Measurements from ENCODE around the gene CASP7. TPM values are rescaled to one million over a fixed set of nuclear protein-coding genes. Genes with fewer than 3 reads are reported as not detected.
A peak's percentile ranks its signal among the peaks of the same experiment; 100 is the strongest.

Gene CASP7
- total and polyA plus RNA-seq, 9 donors: 11.3 to 22.0 (median 15.2) TPM

DNA sequence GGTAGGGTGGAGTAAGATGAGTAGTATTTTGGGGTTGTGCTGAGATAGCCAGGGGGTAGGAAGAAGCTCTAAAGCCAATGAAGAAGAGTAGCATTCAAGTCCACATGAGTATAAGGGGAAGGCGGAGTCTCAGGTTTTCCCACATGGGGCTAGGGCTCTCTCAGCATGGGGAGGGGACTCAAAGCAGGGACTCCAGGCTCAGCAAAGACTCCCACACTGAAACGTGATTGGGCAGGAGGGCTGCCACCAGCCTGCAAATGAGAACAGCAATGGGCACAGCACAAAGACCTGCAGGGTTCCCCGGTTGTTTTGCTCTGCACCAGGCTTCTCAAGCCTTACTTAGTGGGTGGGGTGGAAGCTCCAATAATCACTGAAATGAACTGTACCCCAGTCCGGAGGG lies 14.4 kb upstream of the CASP7 start:
- Histone ChIP-seq H3K4me1 (ENCODE audit: control insufficient read depth, insufficient read depth, low read length) (no peaks in the 10 kb centered on the region), H3K9me3 (replicated peaks; ENCODE audit: control insufficient read depth, low read depth, low read length) (peaks cover 2% of the 10 kb centered on the region), H3K27ac (ENCODE audit: low read length) (no peak overlapping the region), H3K27me3 (ENCODE audit: control insufficient read depth, insufficient read depth, low read length) (peaks cover 3% of the 10 kb centered on the region), H3K36me3 (ENCODE audit: control insufficient read depth, insufficient read depth, low read length) (no peaks in the 10 kb centered on the region), H3K4me3 (ENCODE audit: low read length) (no peak overlapping the region)
- 69% methylated on average over 3 of the region's 4 CpGs for WGBS (ENCODE audit: insufficient coverage)
- DNase-seq: no peak

DNA sequence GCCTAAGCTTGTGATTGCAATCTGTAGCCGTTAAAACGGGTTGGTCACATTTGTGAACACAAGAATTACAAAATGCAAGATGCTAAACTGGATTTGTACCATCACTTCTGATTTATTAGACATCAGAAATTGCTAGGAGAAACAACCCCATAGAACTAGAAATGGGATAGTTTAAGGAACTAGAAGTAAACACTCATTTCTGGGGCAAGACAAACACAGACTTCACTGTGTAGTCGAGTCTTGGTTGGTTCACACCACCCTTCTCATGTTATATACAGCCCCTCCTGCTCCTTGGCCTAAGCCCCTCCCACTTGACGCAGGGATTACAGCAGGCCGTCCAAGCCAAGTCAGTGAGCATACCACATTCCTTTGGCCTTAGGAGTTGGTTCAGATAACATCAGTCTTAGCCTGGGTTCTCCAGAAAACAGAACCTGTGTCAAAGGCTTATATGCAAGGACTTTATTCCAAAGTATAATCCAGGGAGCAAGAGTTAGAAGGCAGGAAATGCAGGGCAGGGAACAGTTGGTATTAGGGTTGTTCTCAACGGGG lies 13.8 kb upstream of the CASP7 start:
- WGBS (ENCODE audit: insufficient coverage): 58% methylated on average over 2 of the region's 6 CpGs
- no peak overlapping the region for H3K4me3 ChIP-seq (ENCODE audit: low read length)
- no peaks in the 10 kb centered on the region for H3K4me1 ChIP-seq (ENCODE audit: control insufficient read depth, insufficient read depth, low read length)
- no peaks in the 10 kb centered on the region for H3K36me3 ChIP-seq (ENCODE audit: control insufficient read depth, insufficient read depth, low read length)
- H3K27ac ChIP-seq (ENCODE audit: low read length): no peak overlapping the region
- peaks cover 7% of the 10 kb centered on the region for H3K27me3 ChIP-seq (ENCODE audit: control insufficient read depth, insufficient read depth, low read length)
- peaks cover 7% of the 10 kb centered on the region for H3K9me3 ChIP-seq (replicated peaks; ENCODE audit: control insufficient read depth, low read depth, low read length)
- DNase-seq: peak; percentile 33

DNA sequence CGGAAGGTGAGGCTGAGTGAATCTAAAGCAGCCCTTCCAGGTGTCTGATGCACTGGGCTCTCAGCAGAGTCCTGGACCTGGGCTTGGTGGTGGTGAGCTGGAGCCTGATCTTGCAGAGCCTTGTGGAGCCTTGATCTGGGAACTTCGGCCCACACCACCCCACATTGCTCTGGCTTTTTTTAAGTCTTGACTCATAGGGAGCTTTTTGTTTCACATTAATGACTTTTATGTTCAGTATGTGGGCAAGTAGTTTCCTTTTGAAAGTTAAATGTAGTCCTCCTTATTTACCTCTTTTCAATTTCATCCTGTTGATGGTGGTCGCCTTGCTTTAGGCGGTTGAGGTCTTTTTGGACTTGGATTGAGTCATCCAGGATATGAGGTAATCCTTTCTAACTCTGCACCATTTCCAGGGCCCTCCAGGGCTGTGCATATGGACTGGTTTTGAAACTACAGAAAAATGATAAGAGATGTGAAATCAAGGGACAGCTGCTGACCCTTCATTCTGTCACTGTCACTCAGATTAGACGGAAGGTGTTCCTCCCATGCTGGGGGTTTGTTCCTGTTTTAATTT lies 12.9 kb upstream of the CASP7 start:
- H3K27ac ChIP-seq (ENCODE audit: low read length): no peak overlapping the region
- H3K4me3 ChIP-seq (ENCODE audit: low read length): no peak overlapping the region
- WGBS (ENCODE audit: insufficient coverage): no CpG with 5 or more reads among the region's 5 CpGs
- H3K9me3 ChIP-seq (replicated peaks; ENCODE audit: control insufficient read depth, low read depth, low read length): peaks cover 11% of the 10 kb centered on the region
- H3K36me3 ChIP-seq (ENCODE audit: control insufficient read depth, insufficient read depth, low read length): no peaks in the 10 kb centered on the region
- no peak for DNase-seq
- H3K4me1 ChIP-seq (ENCODE audit: control insufficient read depth, insufficient read depth, low read length): no peaks in the 10 kb centered on the region
- peaks cover 11% of the 10 kb centered on the region for H3K27me3 ChIP-seq (ENCODE audit: control insufficient read depth, insufficient read depth, low read length)

DNA sequence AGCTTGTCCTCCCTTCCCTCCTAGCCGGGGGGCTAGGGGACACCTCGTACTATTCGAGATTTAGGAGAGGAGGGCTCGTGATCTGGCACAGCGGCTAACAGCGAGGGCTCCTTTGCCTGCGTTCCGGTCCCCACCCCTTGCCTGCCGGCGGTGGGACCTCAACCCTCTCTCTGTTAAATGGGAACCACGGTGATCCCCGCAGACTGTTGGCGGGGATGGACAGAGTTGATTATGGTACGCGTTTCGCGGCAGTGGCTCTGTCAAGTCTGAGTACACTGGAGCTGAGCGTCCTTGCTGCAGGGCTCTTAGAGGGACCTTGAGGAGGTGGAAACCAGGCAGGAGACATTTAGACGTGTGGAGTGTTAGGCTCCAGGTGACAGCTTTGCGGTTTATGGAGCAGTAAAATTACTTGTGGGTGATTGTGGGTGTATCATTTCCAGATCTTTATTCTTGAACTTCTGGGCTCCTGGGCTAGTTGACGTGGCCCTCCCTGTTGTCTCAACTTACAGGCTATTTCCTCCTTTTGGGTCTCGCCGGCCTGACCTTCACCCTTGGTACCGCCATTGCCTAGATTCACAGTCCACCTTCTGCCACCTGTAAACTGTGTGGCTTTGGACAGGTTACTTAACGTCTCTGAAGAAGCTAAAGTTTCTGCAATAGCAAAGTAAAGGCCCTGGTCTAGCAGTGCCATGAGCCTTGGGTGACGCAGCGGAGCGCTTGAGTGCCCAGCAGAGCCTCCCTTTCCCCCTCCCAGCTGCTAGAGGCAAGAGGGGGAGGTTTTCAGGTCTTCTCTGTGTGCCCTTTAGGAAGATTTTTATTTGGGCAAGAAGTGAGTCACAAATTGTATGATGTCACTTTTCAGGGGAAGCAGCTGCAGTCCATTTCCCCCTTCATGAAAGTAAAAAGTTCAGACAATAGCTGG lies 739 bp downstream of the CASP7 start:
- Histone ChIP-seq H3K9me3 (replicated peaks; ENCODE audit: control insufficient read depth, low read depth, low read length) (peaks cover 5% of the 10 kb centered on the region), H3K4me1 (ENCODE audit: control insufficient read depth, insufficient read depth, low read length) (peaks cover 9% of the 10 kb centered on the region), H3K27me3 (ENCODE audit: control insufficient read depth, insufficient read depth, low read length) (no peaks in the 10 kb centered on the region), H3K36me3 (ENCODE audit: control insufficient read depth, insufficient read depth, low read length) (no peaks in the 10 kb centered on the region), H3K4me3 (ENCODE audit: low read length) (peak overlapping the region; percentile 84), H3K27ac (ENCODE audit: low read length) (peak overlapping the region; percentile 99)
- peak; percentile 72 for DNase-seq
- WGBS (ENCODE audit: insufficient coverage): 5% methylated on average over 17 of the region's 28 CpGs

DNA sequence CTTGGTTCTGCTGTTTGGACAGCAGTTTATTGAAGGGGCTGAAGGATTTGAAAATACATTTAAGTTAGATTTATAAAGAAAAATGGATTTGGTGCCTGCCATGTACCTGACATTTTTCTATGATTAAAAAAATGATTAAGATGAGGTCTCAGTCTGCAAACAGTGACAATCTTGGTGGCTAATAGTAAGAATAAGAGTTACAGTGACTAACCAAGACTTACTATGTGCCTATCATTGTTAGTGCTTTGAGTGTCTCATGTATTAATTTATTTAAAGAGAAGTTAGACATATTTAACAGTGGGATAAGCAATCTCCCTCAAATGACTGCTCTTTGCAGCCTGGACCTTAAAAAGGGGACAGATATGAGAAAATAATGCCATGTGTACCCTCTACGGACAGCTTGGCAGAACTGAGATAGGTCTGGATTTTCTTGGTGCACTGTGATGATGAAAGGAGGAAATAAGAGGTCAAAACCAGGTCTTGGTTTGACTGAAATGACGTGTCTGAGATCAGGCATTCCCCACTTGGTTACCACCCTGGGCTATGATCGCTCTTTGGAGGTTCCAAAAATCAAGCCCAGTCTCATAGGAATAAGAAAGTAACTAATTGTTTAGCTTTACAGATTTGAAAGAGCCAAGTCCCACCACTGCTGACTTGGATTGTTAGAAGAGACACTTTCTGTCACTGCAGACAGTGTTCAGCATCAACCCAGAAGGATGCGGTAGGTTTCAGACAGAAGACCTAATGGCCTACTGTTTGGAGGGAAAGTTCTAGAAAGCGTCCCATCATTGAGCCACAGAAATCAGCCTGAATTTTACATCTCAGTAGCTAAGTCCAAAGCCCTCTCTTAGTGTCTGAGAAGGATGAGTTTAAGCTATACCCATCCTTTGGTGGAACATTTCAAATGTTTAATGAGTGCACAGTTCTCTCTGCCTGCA lies 2.1 kb downstream of the CASP7 start:
- 82% methylated on average over 4 of the region's 5 CpGs for WGBS (ENCODE audit: insufficient coverage)
- no peak overlapping the region for H3K27ac ChIP-seq (ENCODE audit: low read length)
- H3K27me3 ChIP-seq (ENCODE audit: control insufficient read depth, insufficient read depth, low read length): no peaks in the 10 kb centered on the region
- no peak overlapping the region for H3K4me3 ChIP-seq (ENCODE audit: low read length)
- H3K9me3 ChIP-seq (replicated peaks; ENCODE audit: control insufficient read depth, low read depth, low read length): peaks cover 11% of the 10 kb centered on the region
- no peak for DNase-seq
- peaks cover 9% of the 10 kb centered on the region for H3K4me1 ChIP-seq (ENCODE audit: control insufficient read depth, insufficient read depth, low read length)
- no peaks in the 10 kb centered on the region for H3K36me3 ChIP-seq (ENCODE audit: control insufficient read depth, insufficient read depth, low read length)

DNA sequence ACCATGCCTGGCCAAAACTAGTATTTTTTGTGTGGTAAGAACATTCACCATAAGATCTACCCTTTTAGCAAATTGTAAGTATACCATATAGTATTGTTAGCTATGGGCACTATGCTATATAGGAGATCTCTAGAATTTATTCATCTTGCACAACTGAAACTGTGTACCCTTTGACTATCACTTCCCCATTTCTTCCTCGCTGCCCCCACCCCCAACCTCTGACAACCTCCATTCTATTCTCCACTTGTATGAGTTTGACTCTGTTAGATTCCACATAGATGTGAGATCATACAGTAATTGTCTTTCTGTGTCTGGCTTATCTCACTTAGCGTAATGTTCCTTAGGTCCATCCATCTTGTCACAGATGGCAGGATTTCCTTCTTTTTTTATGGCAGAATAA lies 3.6 kb downstream of the CASP7 start:
- DNase-seq: no peak
- no peak overlapping the region for H3K4me3 ChIP-seq (ENCODE audit: low read length)
- H3K36me3 ChIP-seq (ENCODE audit: control insufficient read depth, insufficient read depth, low read length): no peaks in the 10 kb centered on the region
- H3K9me3 ChIP-seq (replicated peaks; ENCODE audit: control insufficient read depth, low read depth, low read length): peaks cover 22% of the 10 kb centered on the region
- H3K4me1 ChIP-seq (ENCODE audit: control insufficient read depth, insufficient read depth, low read length): peaks cover 9% of the 10 kb centered on the region
- no peaks in the 10 kb centered on the region for H3K27me3 ChIP-seq (ENCODE audit: control insufficient read depth, insufficient read depth, low read length)
- no peak overlapping the region for H3K27ac ChIP-seq (ENCODE audit: low read length)
- no CpG with 5 or more reads among the region's 2 CpGs for WGBS (ENCODE audit: insufficient coverage)

DNA sequence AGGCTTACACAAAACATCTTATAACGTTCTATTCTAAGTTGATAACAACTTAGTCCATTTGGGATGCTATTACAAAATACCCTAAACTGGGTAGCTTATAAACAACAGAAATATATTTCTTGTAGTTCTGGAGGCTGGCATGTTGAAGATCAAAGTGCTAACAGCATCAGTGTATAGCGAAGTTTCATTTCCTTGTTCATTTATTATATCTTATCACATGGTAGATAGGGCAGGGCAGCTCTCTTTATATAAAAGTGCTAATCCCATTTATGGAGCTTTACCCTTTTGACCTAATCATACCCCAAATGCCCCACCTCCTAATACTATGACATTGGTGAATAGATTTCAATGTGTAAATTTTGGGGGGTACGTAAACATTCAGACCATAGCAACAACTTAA lies 6.3 kb downstream of the CASP7 start:
- H3K9me3 ChIP-seq (replicated peaks; ENCODE audit: control insufficient read depth, low read depth, low read length): peaks cover 32% of the 10 kb centered on the region
- no peak overlapping the region for H3K4me3 ChIP-seq (ENCODE audit: low read length)
- WGBS (ENCODE audit: insufficient coverage): no CpG with 5 or more reads among the region's 3 CpGs

DNA sequence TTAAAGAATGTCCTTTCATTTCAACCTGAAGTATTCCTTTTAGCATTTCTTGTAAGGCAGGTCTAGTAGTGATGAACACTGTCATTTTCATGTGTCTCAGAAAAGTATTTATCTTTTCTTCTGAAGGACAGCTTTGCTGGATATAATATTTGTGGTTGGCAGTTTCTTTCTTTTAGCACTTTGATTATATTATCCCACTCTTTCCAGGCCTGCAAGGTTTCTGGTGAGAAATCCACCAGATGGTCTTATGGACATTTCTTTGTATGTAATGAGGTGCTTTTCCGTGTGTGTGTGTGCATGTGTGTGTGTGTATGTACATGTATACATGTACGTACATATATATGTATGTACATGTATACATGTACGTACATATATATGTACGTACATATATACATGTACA lies 7.3 kb downstream of the CASP7 start:
- Histone ChIP-seq H3K27ac (ENCODE audit: low read length) (no peak overlapping the region), H3K4me1 (ENCODE audit: control insufficient read depth, insufficient read depth, low read length) (no peaks in the 10 kb centered on the region), H3K9me3 (replicated peaks; ENCODE audit: control insufficient read depth, low read depth, low read length) (peaks cover 42% of the 10 kb centered on the region), H3K27me3 (ENCODE audit: control insufficient read depth, insufficient read depth, low read length) (no peaks in the 10 kb centered on the region), H3K4me3 (ENCODE audit: low read length) (no peak overlapping the region), H3K36me3 (ENCODE audit: control insufficient read depth, insufficient read depth, low read length) (peaks cover 6% of the 10 kb centered on the region)
- no CpG with 5 or more reads among the region's 4 CpGs for WGBS (ENCODE audit: insufficient coverage)
- no peak for DNase-seq

More for the DNA sequence above, 6.3 kb downstream of the CASP7 start:
- no peak for DNase-seq
- Histone ChIP-seq H3K27me3 (ENCODE audit: control insufficient read depth, insufficient read depth, low read length) (no peaks in the 10 kb centered on the region), H3K4me1 (ENCODE audit: control insufficient read depth, insufficient read depth, low read length) (no peaks in the 10 kb centered on the region), H3K27ac (ENCODE audit: low read length) (no peak overlapping the region), H3K36me3 (ENCODE audit: control insufficient read depth, insufficient read depth, low read length) (no peaks in the 10 kb centered on the region)

DNA sequence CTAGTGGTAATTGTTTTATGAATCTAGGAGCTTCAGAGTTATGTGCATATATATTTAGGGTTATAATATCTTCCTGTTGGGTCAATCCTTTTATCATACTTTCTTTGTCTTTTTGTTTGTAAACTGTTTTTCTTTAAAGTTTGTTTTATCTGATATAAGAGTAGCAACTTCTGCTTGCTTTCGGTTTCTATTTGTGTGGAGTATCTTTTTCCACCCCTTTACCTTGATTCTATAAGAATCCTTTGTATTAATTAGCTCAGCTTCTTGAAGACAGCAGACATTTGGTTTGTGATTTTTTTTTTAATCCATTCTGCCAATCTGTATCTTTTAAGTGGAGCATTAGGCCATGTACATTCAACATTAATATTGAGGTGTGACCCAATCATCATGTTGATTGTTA lies 9.3 kb downstream of the CASP7 start:
- no peaks in the 10 kb centered on the region for H3K27me3 ChIP-seq (ENCODE audit: control insufficient read depth, insufficient read depth, low read length)
- H3K27ac ChIP-seq (ENCODE audit: low read length): no peak overlapping the region
- peaks cover 62% of the 10 kb centered on the region for H3K9me3 ChIP-seq (replicated peaks; ENCODE audit: control insufficient read depth, low read depth, low read length)
- no peak for DNase-seq
- WGBS (ENCODE audit: insufficient coverage): no CpG with 5 or more reads among the region's 1 CpG
- no peak overlapping the region for H3K4me3 ChIP-seq (ENCODE audit: low read length)
- no peaks in the 10 kb centered on the region for H3K4me1 ChIP-seq (ENCODE audit: control insufficient read depth, insufficient read depth, low read length)
- peaks cover 14% of the 10 kb centered on the region for H3K36me3 ChIP-seq (ENCODE audit: control insufficient read depth, insufficient read depth, low read length)

Measured in muscle of leg (tissue), 11 donors.